Measurements from ENCODE around the gene LAMB1.
A peak's percentile ranks its signal among the peaks of the same experiment; 100 is the strongest.
"Not testable (repeated sequence)": the region's sequence is repeated elsewhere in the genome, so short reads cannot be mapped to it uniquely, and the experiment has no call there.

LAMB1 gene

DNA sequence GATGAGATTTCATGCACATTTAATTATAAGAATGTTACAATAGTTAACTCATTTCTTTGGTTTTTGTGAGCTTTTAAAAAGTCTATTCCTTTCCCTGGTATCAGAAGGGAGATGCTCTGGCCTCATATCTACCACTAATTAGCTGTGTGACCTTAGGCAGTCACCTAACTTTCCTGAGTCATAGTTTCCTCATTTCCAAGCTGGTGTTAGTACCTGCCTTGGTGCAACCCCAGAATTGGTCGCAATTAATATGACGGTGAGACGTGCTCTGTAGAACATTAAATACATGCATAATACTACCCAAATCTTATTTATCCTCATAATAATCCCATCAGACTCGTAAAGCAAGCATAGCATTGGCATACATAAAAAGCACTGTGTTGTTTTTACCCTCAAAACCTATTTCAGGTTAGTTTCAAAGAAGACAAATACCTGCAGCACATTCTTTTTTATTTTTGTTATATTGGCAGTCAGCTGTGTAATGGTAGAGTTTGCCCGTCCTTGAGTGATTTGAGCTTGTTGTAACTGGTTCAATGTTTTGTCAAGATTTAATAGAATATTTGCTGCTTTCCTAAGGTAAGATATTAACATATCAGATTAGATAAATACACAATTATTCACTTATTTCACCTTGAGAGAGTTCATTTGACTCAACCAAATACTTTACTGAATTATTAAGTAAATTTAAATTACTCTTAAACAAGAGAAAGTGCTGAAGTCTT lies 31.0 kb upstream of the LAMB1 start:
- TF ChIP-seq, protein P1, sequence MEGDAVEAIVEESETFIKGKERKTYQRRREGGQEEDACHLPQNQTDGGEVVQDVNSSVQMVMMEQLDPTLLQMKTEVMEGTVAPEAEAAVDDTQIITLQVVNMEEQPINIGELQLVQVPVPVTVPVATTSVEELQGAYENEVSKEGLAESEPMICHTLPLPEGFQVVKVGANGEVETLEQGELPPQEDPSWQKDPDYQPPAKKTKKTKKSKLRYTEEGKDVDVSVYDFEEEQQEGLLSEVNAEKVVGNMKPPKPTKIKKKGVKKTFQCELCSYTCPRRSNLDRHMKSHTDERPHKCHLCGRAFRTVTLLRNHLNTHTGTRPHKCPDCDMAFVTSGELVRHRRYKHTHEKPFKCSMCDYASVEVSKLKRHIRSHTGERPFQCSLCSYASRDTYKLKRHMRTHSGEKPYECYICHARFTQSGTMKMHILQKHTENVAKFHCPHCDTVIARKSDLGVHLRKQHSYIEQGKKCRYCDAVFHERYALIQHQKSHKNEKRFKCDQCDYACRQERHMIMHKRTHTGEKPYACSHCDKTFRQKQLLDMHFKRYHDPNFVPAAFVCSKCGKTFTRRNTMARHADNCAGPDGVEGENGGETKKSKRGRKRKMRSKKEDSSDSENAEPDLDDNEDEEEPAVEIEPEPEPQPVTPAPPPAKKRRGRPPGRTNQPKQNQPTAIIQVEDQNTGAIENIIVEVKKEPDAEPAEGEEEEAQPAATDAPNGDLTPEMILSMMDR (conservative IDR thresholded peaks at IDR 0.05; ENCODE audit: control insufficient read depth, insufficient read depth, low read depth, low read length): no peak
- H3K4me3 ChIP-seq (ENCODE audit: control insufficient read depth, low read depth, low read length): no peak overlapping the region
- no peak for DNase-seq (ENCODE audit: low read depth)

DNA sequence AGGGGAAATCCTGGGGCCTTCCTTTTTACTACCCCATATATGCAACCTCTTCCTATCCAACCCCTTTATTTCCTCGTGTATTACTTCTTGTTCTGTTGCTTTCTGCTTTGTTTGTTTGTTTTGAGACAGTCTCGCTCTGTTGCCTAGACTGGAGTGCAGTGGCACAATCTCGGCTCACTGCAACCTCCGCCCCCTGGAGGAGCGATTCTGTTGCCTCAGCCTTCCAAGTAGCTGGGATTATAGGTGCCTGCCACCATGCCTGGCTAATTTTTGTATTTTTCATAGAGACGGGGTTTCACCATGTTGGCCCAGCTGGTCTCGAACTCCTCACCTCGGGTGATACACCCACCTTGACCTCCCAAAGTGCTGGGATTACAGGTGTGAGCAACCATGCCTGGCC lies 30.3 kb upstream of the LAMB1 start:
- DNase-seq (ENCODE audit: low read depth); H3K4me3 ChIP-seq (ENCODE audit: control insufficient read depth, low read depth, low read length): not testable (repeated sequence)

DNA sequence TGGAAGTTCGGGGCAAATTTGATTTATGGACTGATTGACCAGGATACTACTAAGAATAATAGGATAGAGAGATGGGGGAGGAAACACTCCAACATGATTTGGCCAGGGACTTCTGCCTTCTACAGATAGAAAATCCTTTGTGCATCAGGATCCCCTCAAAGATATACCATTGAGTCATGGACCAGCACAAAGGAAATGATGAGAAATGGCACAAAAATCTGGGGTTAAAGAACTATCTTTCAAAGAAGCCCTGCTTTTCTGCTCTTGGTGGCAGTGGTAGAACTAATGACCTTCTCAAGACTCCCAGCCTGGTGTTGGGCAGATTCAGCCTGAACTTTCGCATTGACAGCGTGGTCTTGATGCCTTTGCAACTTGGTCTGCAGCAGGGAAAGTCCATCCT lies 27.6 kb upstream of the LAMB1 start:
- no peak overlapping the region for H3K4me3 ChIP-seq (ENCODE audit: control insufficient read depth, low read depth, low read length)
- DNase-seq (ENCODE audit: low read depth): peak; percentile 51
- TF ChIP-seq, protein P1 (conservative IDR thresholded peaks at IDR 0.05; ENCODE audit: control insufficient read depth, insufficient read depth, low read depth, low read length): no peak

DNA sequence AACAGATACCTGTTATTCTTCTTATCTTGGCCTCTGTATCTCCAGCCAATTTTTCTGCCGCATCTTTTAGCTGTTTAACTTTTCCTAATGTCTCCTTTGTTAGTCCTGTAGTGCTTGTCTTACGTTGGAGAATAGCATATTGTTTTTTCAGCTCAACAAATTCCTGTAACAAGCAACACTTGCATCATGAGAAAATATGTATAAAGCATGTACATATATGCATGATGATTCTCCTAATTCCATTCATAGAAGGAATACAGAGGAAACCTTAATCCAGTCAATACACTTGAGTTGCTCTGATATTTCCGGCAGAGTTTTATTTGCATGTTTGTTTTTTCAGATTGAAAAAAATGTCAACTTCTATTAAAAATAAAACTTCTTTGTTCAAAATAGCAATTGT lies 26.1 kb upstream of the LAMB1 start:
- TF ChIP-seq, protein P1 (conservative IDR thresholded peaks at IDR 0.05; ENCODE audit: control insufficient read depth, insufficient read depth, low read depth, low read length): no peak
- DNase-seq (ENCODE audit: low read depth): no peak

DNA sequence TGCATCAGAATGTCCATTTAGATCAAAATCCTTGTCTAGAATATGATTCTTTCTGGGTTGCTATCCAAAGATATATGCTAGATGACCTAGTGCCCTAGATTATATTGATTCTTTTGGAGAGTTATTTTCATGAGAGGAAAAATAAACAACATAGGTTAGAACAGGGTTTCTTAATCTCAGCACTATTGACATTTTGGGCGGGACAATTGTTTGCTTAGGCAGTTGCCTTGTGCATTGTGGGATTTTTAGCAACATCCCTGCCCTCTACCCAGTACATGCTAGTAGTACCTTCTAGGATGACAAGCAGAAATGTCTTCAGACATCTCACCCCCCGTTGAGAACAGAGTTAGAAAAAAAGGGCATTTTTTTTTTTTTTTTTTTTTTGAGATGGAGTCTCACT lies 25.1 kb upstream of the LAMB1 start:
- H3K4me3 ChIP-seq (ENCODE audit: control insufficient read depth, low read depth, low read length): no peak overlapping the region
- no peak for DNase-seq (ENCODE audit: low read depth)
- TF ChIP-seq, protein P1 (conservative IDR thresholded peaks at IDR 0.05; ENCODE audit: control insufficient read depth, insufficient read depth, low read depth, low read length): no peak

More for the DNA sequence above, 26.1 kb upstream of the LAMB1 start:
- no peak overlapping the region for H3K4me3 ChIP-seq (ENCODE audit: control insufficient read depth, low read depth, low read length)

DNA sequence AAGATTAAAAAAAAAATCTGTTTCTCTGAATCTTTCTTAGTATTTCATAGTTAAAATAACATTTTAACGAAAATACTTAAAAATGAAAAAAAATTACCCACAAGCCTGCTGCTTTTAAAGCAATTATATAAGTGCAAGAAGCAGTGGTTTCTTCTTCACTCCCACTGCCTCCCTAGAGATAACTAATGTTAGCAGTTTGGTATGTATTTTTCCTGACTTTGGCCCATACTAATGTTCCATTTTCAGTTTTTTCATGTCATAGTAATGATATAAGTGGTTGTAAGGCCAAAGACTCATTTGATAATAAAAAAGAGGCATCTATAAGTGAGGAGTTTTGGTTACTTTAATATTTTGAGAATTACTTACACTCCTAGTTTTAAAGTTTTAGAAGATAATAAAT lies 24.3 kb upstream of the LAMB1 start:
- TF ChIP-seq, protein P1 (conservative IDR thresholded peaks at IDR 0.05; ENCODE audit: control insufficient read depth, insufficient read depth, low read depth, low read length): no peak
- H3K4me3 ChIP-seq (ENCODE audit: control insufficient read depth, low read depth, low read length): no peak overlapping the region
- DNase-seq (ENCODE audit: low read depth): no peak

DNA sequence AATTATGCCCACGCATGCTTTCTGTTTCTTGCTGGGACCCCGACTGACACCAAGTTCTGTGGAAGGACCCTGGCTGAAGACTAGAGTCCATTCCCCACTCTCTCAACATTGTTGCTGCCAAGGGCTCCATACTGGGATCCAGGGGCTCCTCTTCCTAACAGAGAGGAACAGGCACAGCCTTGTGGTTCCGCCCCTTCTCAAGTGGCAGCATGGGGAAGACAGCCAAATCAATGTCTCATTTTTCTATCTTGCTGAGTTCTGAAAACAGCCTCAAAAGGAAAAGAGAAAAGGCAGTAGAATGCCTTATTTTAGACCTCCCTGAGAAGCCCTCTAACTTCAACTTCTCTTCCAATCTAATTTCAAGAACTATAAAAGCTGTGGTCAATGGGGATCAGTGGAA lies 23.7 kb upstream of the LAMB1 start:
- TF ChIP-seq, protein P1 (conservative IDR thresholded peaks at IDR 0.05; ENCODE audit: control insufficient read depth, insufficient read depth, low read depth, low read length): no peak
- no peak overlapping the region for H3K4me3 ChIP-seq (ENCODE audit: control insufficient read depth, low read depth, low read length)
- peak; percentile 19 for DNase-seq (ENCODE audit: low read depth)

Measured in fibroblast of mammary gland (primary cell).